ENCODE results near the gene ABHD8. TPM values are rescaled to one million over a fixed set of nuclear protein-coding genes. Genes with fewer than 3 reads are reported as not detected.

Gene ABHD8
- total and polyA plus RNA-seq, 2 experiments from 2014 or later: 5.5 to 16.5 TPM

DNA sequence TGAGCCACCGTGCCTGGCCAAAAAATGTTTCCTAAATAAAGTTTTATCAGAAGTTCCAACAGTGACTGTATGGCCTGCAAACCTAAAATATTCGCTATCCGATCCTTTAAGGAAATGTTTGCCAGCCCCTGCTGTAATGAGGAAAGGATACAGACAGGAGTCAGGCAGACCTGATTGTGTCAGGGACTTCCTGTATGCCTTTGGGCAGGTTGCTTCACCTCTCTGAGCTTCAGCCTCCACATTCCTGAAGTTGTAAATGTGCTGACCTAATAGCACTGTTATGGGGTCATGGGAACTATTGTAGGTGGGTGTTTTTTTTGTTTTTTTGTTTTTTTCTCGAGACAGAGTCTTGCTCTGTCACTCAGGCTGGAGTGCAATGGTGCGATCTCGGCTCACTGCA lies 6.2 kb downstream of the ABHD8 start (continued):
- TF ChIP-seq, protein P1, sequence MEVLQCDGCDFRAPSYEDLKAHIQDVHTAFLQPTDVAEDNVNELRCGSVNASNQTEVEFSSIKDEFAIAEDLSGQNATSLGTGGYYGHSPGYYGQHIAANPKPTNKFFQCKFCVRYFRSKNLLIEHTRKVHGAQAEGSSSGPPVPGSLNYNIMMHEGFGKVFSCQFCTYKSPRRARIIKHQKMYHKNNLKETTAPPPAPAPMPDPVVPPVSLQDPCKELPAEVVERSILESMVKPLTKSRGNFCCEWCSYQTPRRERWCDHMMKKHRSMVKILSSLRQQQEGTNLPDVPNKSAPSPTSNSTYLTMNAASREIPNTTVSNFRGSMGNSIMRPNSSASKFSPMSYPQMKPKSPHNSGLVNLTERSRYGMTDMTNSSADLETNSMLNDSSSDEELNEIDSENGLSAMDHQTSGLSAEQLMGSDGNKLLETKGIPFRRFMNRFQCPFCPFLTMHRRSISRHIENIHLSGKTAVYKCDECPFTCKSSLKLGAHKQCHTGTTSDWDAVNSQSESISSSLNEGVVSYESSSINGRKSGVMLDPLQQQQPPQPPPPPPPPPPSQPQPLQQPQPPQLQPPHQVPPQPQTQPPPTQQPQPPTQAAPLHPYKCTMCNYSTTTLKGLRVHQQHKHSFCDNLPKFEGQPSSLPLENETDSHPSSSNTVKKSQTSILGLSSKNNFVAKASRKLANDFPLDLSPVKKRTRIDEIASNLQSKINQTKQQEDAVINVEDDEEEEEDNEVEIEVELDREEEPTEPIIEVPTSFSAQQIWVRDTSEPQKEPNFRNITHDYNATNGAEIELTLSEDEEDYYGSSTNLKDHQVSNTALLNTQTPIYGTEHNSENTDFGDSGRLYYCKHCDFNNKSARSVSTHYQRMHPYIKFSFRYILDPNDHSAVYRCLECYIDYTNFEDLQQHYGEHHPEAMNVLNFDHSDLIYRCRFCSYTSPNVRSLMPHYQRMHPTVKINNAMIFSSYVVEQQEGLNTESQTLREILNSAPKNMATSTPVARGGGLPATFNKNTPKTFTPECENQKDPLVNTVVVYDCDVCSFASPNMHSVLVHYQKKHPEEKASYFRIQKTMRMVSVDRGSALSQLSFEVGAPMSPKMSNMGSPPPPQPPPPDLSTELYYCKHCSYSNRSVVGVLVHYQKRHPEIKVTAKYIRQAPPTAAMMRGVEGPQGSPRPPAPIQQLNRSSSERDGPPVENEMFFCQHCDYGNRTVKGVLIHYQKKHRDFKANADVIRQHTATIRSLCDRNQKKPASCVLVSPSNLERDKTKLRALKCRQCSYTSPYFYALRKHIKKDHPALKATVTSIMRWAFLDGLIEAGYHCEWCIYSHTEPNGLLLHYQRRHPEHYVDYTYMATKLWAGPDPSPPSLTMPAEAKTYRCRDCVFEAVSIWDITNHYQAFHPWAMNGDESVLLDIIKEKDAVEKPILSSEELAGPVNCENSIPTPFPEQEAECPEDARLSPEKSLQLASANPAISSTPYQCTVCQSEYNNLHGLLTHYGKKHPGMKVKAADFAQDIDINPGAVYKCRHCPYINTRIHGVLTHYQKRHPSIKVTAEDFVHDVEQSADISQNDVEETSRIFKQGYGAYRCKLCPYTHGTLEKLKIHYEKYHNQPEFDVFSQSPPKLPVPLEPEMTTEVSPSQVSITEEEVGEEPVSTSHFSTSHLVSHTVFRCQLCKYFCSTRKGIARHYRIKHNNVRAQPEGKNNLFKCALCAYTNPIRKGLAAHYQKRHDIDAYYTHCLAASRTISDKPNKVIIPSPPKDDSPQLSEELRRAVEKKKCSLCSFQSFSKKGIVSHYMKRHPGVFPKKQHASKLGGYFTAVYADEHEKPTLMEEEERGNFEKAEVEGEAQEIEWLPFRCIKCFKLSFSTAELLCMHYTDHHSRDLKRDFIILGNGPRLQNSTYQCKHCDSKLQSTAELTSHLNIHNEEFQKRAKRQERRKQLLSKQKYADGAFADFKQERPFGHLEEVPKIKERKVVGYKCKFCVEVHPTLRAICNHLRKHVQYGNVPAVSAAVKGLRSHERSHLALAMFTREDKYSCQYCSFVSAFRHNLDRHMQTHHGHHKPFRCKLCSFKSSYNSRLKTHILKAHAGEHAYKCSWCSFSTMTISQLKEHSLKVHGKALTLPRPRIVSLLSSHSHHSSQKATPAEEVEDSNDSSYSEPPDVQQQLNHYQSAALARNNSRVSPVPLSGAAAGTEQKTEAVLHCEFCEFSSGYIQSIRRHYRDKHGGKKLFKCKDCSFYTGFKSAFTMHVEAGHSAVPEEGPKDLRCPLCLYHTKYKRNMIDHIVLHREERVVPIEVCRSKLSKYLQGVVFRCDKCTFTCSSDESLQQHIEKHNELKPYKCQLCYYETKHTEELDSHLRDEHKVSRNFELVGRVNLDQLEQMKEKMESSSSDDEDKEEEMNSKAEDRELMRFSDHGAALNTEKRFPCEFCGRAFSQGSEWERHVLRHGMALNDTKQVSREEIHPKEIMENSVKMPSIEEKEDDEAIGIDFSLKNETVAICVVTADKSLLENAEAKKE (CRISPR knock-in tag; IDR thresholded peaks at IDR 0.05): no peak
- TF ChIP-seq NANOG (IDR thresholded peaks at IDR 0.05; ENCODE audit: borderline replicate concordance): no peak
- TF ChIP-seq, protein P2, sequence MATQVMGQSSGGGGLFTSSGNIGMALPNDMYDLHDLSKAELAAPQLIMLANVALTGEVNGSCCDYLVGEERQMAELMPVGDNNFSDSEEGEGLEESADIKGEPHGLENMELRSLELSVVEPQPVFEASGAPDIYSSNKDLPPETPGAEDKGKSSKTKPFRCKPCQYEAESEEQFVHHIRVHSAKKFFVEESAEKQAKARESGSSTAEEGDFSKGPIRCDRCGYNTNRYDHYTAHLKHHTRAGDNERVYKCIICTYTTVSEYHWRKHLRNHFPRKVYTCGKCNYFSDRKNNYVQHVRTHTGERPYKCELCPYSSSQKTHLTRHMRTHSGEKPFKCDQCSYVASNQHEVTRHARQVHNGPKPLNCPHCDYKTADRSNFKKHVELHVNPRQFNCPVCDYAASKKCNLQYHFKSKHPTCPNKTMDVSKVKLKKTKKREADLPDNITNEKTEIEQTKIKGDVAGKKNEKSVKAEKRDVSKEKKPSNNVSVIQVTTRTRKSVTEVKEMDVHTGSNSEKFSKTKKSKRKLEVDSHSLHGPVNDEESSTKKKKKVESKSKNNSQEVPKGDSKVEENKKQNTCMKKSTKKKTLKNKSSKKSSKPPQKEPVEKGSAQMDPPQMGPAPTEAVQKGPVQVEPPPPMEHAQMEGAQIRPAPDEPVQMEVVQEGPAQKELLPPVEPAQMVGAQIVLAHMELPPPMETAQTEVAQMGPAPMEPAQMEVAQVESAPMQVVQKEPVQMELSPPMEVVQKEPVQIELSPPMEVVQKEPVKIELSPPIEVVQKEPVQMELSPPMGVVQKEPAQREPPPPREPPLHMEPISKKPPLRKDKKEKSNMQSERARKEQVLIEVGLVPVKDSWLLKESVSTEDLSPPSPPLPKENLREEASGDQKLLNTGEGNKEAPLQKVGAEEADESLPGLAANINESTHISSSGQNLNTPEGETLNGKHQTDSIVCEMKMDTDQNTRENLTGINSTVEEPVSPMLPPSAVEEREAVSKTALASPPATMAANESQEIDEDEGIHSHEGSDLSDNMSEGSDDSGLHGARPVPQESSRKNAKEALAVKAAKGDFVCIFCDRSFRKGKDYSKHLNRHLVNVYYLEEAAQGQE (IDR thresholded peaks at IDR 0.05; ENCODE audit: unreplicated experiment): no peak
- TF ChIP-seq POLR2AphosphoS5 (IDR thresholded peaks at IDR 0.05; ENCODE audit: low read depth): no peak
- no peak for TF ChIP-seq STAT1 (IDR thresholded peaks at IDR 0.05; ENCODE audit: unreplicated experiment)
- TF ChIP-seq ZNF114 (CRISPR knock-in tag; IDR thresholded peaks at IDR 0.05): no peak
- TF ChIP-seq ZNF331 (CRISPR knock-in tag; IDR thresholded peaks at IDR 0.05; ENCODE audit: low read depth): no peak
